Uterus (tissue), 4 donors: Measurements from ENCODE around the gene PTBP3. TPM values are rescaled to one million over a fixed set of nuclear protein-coding genes. Genes with fewer than 3 reads are reported as not detected.

ENCODE experiments used
- DNase-seq, 2 donors: peaks; one replicate each; pipeline ENCODE4 v3.0.0-alpha.2; 2019 to 2020
- H3K27ac ChIP-seq, 2 donors: fragments of 200-600 bp; sonication (generic); 1 replicate in 1 of 2; 2 replicates in 1 of 2; pipeline ENCODE4 v1.5.1; 2016 to 2018
- H3K27me3 ChIP-seq, 2 donors: fragments of 200-600 bp; sonication (generic); one replicate each; pipeline ENCODE4 v1.5.1; 2018 to 2019; ENCODE audit warnings: control low read depth in 1 of 2
- H3K36me3 ChIP-seq, 2 donors: fragments of 200-600 bp; sonication (generic); one replicate each; pipeline ENCODE4 v1.5.1; 2019; ENCODE audit warnings: control low read depth in 1 of 2
- H3K4me1 ChIP-seq, 2 donors: fragments of 200-600 bp; sonication (generic); one replicate each; pipeline ENCODE4 v1.5.1; 2018 to 2019; ENCODE audit warnings: control low read depth in 1 of 2
- H3K4me3 ChIP-seq, 2 donors: fragments of 200-600 bp; sonication (generic); 1 replicate in 1 of 2; 2 replicates in 1 of 2; pipeline ENCODE4 v1.5.1; 2018 to 2019; ENCODE audit warnings: mild to moderate bottlenecking in 1 of 2
- H3K9me3 ChIP-seq, 2 donors: fragments of 200-600 bp; sonication (generic); one replicate each; pipeline ENCODE4 v1.5.1; 2019; ENCODE audit warnings: control low read depth in 1 of 2
- POLR2A ChIP-seq, 2 donors: fragments of 450-650 bp; IDR thresholded peaks; one replicate each; pipeline ENCODE4 v1.6.1; 2016; ENCODE audit warnings: antibody characterized with exemption in 2 of 2, mild to moderate bottlenecking in 1 of 2, moderate library complexity in 1 of 2
- intact Hi-C: fragments of 100-400 bp; cut with DNase I; formaldehyde crosslinking; loops from one replicate; pipeline ENCODE4 v1.15.1; 2023; ENCODE audit warnings: low total_unique reads
- total RNA-seq, 4 donors: library from RNA; depleted of rRNA in 3 of 4; stranded (reverse); fragments of >200 nt in 3 of 4; gene quantifications; one replicate each; pipeline versions ENCODE4 v1.1.0 to v1.2.4, GENCODE V29; 2014 to 2023
- TF ChIP-seq, protein P1 (sequence below), 4 experiments: fragments of 200-600 bp in 2 of 4; fragments of 450-650 bp in 2 of 4; sonication (generic) in 2 of 4; IDR thresholded peaks; one replicate each; pipeline ENCODE4 v1.5.1; 2016 to 2019; ENCODE audit warnings: antibody characterized with exemption in 4 of 4, mild to moderate bottlenecking in 2 of 4, moderate library complexity in 1 of 4
- donor health status: DM: yes; HTN: yes; CAD: no.

PTBP3 gene
- total RNA-seq, 4 donors from 2014 or later: 25.0 to 64.6 (median 36.2) TPM

DNA sequence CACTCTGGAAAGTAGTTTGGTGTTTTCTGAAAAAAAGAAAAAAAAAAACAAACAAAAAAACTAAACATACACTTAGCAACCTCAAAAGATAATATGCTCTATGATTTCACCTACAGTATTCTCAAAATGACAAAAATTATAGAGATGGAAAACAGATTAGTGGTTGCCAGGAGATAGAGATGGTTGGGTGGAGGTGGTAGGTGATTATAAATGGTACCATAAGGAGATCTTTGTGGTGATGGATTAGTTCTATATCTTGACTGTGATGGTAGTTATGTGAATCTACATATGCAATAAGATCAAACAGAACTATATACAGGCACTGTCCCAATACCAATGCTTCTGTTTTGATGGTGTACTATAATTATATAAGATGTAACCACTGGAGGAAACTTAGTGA lies 32.0 kb downstream of the PTBP3 start:
- TF ChIP-seq, protein P1, sequence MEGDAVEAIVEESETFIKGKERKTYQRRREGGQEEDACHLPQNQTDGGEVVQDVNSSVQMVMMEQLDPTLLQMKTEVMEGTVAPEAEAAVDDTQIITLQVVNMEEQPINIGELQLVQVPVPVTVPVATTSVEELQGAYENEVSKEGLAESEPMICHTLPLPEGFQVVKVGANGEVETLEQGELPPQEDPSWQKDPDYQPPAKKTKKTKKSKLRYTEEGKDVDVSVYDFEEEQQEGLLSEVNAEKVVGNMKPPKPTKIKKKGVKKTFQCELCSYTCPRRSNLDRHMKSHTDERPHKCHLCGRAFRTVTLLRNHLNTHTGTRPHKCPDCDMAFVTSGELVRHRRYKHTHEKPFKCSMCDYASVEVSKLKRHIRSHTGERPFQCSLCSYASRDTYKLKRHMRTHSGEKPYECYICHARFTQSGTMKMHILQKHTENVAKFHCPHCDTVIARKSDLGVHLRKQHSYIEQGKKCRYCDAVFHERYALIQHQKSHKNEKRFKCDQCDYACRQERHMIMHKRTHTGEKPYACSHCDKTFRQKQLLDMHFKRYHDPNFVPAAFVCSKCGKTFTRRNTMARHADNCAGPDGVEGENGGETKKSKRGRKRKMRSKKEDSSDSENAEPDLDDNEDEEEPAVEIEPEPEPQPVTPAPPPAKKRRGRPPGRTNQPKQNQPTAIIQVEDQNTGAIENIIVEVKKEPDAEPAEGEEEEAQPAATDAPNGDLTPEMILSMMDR (IDR thresholded peaks at IDR 0.05): no peak
- no peak for TF ChIP-seq POLR2A (IDR thresholded peaks at IDR 0.05)
- Histone ChIP-seq H3K36me3 (no peaks in the 10 kb centered on the region), H3K27ac (no peak overlapping the region), H3K4me1 (peaks cover 0 to 7% of the 10 kb centered on the region in 2 donors), H3K9me3 (no peaks in the 10 kb centered on the region), H3K27me3 (no peaks in the 10 kb centered on the region), H3K4me3 (no peak overlapping the region)
- intact Hi-C loops: no loop called here
- no peak for DNase-seq

DNA sequence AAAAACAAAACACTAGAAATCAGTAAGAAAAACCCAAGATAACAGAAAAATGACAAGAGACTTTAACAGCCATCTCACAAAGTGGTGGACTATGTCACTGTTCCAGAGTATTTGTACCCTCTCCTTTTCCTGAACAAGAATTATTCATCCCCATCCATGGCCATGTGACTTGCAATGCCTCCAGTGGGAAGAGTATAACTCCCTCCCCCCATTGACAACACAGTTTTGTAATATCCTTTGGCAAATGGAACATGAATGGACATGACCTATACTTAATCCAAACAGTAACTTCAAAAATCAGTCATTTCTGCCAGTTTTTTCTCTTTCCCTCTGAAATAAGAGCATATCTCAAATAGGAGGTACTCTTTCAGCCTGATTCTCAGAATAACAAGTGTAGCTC lies 33.9 kb downstream of the PTBP3 start:
- H3K36me3 ChIP-seq: no peaks in the 10 kb centered on the region
- no peak overlapping the region for H3K27ac ChIP-seq
- intact Hi-C loops: no loop called here
- no peak overlapping the region for H3K4me3 ChIP-seq
- peaks cover 0 to 7% of the 10 kb centered on the region in 2 donors for H3K4me1 ChIP-seq
- no peaks in the 10 kb centered on the region for H3K27me3 ChIP-seq
- no peak for DNase-seq
- no peaks in the 10 kb centered on the region for H3K9me3 ChIP-seq
- no peak for TF ChIP-seq POLR2A (IDR thresholded peaks at IDR 0.05)
- TF ChIP-seq, protein P1 (IDR thresholded peaks at IDR 0.05): no peak

- Histone ChIP-seq H3K9me3 (no peaks in the 10 kb centered on the region), H3K27me3 (no peaks in the 10 kb centered on the region), H3K4me3 (no peak overlapping the region), H3K36me3 (no peaks in the 10 kb centered on the region), H3K4me1 (peaks cover 0 to 7% of the 10 kb centered on the region in 2 donors), H3K27ac (no peak overlapping the region)
- intact Hi-C loops: no loop called here
- TF ChIP-seq POLR2A (IDR thresholded peaks at IDR 0.05): no peak
- no peak for DNase-seq
Observed at GRCh38 chr9:112296929-112297328, 36.5 kb downstream of the PTBP3 start.

GRCh38 chr9:112295174-112295573 lies 38.2 kb downstream of the PTBP3 start:
- Histone ChIP-seq H3K36me3 (no peaks in the 10 kb centered on the region), H3K27ac (no peak overlapping the region), H3K4me3 (no peak overlapping the region), H3K4me1 (peaks cover 0 to 7% of the 10 kb centered on the region in 2 donors), H3K9me3 (no peaks in the 10 kb centered on the region), H3K27me3 (no peaks in the 10 kb centered on the region)
- TF ChIP-seq, protein P1 (IDR thresholded peaks at IDR 0.05): no peak
- no peak for TF ChIP-seq POLR2A (IDR thresholded peaks at IDR 0.05)
- DNase-seq: no peak
- intact Hi-C loops: no loop called here

- intact Hi-C loops: no loop called here
- no peaks in the 10 kb centered on the region for H3K27me3 ChIP-seq
- TF ChIP-seq, protein P1 (IDR thresholded peaks at IDR 0.05): no peak
- no peak for TF ChIP-seq POLR2A (IDR thresholded peaks at IDR 0.05)
- H3K4me1 ChIP-seq: no peaks in the 10 kb centered on the region
- H3K36me3 ChIP-seq: no peaks in the 10 kb centered on the region
- no peak overlapping the region for H3K27ac ChIP-seq
- H3K9me3 ChIP-seq: no peaks in the 10 kb centered on the region
- DNase-seq: no peak
- no peak overlapping the region for H3K4me3 ChIP-seq
Observed at GRCh38 chr9:112288029-112288428, 45.4 kb downstream of the PTBP3 start.

- intact Hi-C loops: no loop called here
- Histone ChIP-seq H3K27me3 (no peaks in the 10 kb centered on the region), H3K4me3 (no peak overlapping the region), H3K4me1 (no peaks in the 10 kb centered on the region), H3K27ac (no peak overlapping the region), H3K9me3 (no peaks in the 10 kb centered on the region), H3K36me3 (no peaks in the 10 kb centered on the region)
- TF ChIP-seq POLR2A (IDR thresholded peaks at IDR 0.05): no peak
- TF ChIP-seq, protein P1 (IDR thresholded peaks at IDR 0.05): no peak
- DNase-seq: no peak
Observed at GRCh38 chr9:112286926-112287325, 46.5 kb downstream of the PTBP3 start.
